ENCODE data around the gene KHK.
"Not testable (repeated sequence)": the region's sequence is repeated elsewhere in the genome, so short reads cannot be mapped to it uniquely, and the experiment has no call there.

KHK gene

DNA sequence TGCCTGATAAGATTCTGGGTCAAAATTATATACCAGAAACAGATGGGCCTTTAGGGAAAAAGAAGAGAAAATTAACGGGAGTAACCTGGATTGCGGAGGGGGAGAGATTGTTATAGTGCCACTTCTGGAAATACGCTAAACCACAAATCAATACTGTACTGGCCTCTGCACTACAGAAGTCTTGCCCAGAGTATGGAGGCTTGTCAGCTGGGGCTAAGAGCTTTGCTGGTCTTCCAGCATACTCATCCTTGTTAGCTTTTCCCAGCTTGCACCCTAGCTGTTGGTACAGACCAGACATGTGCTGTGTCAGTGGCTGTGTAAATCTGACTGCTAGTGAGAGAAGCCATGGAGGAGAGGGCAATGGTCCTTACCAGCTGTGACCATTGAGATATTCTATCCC lies 26.2 kb upstream of the KHK start:
- DNase-seq: no peak

DNA sequence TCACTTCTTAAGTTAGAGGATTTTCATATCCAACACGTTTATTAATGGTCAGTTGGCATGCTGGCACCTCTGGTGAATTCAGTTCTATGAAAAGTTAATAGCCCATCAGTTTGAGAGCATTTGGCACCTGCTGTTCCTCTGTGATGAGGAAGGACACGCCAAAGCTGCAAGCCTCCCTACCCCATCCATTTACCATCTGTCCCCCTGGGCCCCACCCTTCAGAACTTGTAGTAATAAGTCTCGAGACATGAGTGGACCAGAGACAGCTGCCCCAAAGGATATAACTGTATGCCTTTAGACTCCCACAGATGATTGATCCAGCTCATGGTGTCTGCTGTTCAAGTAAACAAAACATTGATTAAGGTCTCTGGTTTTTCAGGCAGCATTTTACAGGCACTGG lies 21.4 kb upstream of the KHK start:
- DNase-seq: no peak

DNA sequence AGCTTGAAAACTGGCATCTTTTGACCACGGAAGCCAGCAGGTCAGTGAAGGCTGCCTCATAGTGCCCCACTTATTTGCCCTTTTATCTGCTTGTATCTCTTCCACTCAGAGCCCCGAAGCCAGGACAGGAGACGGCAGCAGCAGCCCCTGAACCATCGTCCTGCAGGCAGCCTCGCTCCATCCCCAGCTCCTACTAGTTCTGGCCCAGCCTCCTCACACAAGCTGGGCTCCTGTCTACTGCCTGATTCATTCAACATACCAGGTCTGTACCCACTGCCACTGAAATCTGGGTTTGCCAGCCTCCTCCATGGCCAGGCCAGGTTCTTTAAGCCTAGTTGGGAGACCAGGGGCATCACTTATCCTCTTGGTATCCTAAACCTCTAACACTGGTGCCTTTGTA lies 19.2 kb upstream of the KHK start:
- DNase-seq: no peak

DNA sequence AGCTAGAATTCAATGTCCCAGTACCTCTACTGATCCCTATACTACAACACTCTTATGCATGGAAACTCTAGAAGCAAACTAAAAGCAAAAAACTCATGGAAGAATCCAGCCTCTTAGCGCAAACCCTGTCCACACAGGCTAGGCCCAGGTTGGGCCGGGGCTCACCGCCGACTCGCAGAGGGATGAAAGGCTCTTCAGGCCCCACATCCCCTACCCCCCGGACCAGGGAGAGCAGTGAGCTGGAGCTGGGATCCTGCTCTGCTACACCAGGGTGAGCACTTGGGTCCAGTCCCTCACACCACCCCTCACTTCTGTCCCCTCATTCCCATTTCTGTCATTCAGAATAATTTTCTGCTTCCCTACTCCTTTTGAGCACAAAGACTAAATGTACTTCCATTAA lies 17.1 kb upstream of the KHK start:
- no peak for DNase-seq

DNA sequence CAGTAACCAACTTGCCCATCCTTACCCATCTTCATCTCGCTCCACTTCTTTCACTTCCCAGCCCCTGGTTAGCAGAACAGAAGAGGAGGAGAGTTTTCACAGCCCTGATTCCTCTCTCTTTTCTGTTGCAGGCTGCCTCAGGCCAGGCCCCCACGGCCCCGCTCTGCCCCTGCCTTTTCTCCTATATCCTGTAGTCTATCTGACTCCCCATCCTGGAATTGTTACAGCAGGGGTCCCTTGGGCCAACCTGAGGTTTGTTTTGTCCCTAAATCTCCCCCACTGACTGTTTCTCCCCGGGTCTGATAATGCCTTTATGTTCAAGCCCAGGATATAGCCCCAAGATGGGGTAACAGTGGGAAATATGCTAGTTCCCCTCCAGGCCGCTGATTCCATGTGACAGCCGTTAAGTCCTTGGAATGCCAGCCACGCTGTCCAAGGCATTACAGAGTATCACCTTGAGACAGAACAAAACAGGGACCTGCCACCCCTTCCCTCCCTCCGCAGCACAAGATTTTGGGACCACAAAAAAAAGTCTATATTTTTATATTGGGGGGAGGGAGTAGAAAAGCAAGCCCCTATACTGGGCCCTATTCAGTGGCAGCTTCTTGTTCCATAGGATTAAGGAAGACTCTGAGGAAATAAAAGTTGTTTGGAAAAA lies 16.5 kb upstream of the KHK start:
- no peak for DNase-seq

DNA sequence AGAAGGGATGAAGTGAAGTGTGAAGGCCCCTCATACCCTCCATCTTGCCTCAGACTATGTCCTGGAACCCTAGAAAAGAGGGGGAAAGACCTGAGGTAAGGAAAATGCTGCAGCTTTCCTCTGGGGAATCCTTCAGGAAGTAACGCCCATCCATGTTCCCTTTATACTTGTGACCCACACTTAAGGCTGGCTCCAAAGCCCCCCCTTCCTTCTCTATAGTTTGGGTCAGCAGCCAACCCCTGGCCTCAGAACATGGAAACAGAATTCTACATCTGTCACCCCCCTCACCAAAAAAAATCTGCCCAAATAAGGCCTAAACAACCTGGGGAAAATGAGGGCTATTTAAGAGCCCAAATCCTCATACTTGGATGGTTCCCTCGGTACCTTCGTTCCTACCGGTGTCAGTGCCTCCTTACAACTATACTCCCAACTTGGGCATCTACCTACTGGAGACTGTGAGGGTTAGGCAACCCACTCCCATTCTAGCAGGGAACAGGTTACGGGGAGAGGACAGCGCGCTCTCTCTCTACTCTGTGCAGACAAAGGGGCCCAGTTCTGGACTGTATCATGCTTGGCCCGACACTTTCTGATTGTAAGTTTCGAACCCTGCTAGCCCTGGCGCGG lies 15.8 kb upstream of the KHK start:
- DNase-seq: no peak

DNA sequence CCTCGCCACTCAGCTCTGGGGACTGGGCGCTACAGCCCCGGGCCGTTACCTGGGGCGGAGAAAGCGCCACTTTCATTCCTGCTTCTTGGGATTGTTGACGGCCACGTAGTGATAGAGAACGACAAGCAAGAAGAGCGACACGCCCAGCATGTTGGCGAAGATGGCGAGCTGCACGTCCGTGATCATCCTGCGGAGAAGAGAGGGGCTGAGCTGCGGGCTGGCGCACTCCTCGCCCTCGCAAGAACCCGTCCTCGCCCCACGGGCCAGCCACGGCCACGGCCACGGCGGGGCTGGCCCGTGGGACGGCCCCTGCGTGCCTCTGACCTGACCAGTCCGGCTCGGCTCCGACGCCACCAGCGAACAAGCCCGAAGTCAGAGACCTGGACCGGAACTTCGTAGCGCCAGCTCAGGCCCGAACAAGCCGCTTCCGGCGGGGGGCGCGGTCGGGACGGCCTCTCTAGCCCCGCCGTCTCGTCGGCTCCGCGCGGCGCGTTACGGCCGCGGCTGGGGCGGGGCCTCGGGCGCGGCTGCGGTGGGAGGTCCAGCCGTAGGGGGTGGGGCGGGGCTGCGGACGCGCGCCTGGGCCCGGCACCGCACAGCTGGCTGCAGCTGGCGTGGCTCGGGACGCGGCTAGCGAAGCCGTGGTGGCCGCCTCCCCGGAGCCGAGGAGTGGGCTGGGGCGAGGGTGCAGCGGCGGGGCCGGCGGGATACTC lies 15.1 kb upstream of the KHK start, which contains the start of gene OST4:
TSS of gene OST4 (minus strand) at position 378 of the 713 bp plus-strand sequence.
- peak; percentile 39 for DNase-seq

DNA sequence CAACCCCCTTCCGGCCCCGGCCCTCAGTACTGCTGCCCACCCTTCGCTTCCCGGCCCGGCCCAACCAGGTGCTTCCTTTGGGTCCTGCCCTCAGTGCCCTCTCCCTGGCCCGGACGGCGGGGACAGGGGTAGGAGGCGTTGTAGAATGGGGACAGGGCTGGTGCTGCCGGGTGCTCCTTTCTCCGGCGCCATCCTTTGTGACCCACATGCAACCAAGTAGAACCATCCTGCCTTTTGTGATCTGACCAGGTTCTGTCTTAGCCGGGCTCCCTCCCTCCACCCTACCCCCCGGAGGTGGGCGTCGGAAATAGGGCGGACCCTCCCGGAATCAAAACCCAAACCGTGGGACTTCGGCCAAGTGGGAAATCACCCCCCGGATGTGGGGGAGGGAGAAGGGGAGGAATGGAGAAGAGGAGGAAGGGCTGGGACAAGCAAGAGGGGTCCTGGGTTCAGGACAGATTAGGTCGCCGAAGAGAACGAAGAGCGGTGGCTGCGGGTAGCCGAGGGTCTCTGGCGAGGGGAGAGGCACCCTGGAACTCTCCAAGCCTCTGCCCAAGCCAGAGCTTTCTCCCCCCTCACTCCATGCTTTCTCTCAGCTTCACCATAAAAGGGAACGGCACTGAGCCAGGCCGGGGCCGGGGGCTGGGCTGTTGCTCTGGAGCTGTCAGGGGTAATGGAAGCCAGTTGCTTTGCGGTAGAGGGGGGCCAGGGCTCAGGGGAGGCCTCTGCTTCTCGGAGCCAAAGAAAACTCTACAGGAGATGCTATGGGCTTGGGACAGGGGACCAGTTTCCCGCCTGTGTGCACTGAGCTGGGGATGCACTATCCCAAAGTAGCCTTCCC lies 14.4 kb upstream of the KHK start:
- DNase-seq: no peak

DNA sequence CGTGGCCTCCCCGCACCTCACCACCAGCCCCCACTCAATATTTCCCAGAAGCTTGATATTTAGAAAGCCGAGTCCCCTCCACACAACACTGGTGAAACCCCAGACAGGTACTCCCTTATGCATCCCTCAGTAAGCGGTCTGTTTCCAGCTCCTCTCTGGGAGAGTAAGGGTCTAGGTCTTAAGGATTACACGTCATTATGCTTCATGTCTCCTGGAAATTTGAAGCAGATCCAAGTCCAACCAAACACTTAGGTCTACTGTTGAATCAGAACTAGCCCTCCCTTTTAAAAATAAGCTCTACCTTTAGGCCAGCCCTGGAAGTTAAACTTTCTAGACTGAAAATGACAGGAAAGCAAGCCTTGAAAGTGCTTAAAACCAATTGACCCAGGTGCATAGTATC lies 13.7 kb upstream of the KHK start:
- no peak for DNase-seq

DNA sequence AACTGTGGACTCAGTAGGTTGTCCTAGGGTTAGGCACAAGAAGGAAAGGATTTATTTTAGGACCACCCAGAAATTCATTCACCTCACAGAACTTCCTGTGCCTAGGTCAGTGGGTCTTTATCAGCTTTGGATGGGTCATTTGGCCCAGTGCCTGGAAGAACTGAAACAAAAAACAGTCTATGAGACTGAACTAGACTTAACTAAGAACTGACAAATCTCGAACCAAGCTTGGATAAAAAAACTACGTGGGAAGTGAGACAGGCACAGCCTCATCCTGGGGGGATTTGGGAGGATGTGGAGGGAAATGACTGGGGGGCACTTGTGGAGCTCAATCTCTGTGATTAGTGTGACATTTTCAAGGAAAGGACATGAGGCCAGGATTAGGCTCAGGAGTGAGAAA lies 12.8 kb upstream of the KHK start:
- no peak for DNase-seq

DNA sequence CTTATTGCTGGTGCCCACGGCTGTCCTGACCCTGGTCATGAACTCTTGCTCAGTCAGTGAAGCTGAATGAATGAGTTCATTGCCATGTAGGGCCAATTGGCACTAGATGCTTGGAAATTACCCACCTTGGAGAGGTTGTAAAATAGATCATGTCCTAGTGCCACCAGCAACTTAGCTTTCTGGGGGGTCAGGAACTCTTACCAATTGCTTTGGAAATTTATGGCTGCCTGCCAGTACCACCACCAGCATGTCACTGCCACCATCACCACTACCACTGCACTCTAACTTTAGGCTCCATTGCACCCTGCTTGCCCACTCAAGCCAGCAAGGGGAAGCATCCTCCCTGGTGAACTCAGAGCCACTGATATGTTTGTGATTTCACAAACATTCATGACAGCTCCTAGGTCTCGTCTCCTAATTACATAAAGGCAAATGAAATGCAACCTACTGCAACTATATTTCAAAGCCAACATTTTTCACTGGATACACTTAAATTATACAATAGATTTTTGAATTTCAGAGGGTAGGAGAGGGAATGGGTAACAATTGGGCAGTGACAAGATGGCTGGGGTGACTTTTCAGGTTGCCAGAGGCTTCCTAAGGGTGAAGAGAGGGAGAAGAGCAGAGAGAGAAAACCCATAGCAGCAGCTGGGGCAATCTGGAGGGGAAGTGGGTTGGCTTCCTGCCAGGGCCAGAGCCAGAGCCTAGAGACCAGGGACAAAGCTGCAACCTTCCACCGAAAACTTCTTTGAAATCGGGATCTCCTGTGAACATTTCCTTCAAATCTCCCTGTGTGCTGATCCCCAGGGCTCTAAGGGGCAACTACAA lies 11.6 kb upstream of the KHK start:
- DNase-seq: no peak

DNA sequence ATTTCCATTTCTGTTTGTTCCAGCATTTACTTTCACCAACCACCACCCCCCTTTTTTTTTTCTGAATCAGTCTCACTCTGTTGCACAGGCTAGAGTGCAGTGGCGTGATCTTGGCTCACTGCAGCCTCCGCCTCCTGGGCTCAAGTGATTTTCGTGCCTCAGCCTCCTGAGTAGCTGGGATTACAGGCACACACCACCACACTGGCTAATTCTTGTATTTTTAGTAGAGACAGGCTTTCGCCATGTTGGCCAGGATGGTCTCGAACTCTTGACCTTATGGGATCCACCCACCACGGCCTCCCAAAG lies 11.1 kb upstream of the KHK start:
- not testable (repeated sequence) for DNase-seq

DNA sequence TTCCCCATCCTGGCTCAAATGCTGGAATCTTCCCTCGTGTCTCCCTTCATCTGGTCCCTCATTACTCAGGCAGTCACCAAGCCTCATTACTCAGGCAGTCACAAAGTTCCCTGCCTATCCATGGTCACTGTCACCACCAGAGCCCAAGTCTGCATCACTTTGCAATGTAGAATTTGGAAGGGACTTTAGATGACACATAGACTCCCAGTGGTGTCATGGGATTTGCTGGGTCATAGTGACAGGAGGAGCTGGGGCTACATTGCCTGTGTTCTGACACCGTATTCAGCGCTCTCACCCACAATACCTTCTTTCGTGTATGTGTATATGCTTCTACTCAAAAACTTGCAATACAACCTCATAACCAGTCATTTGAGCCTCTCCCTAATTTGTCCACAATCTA lies 10.2 kb upstream of the KHK start:
- DNase-seq: no peak

DNA sequence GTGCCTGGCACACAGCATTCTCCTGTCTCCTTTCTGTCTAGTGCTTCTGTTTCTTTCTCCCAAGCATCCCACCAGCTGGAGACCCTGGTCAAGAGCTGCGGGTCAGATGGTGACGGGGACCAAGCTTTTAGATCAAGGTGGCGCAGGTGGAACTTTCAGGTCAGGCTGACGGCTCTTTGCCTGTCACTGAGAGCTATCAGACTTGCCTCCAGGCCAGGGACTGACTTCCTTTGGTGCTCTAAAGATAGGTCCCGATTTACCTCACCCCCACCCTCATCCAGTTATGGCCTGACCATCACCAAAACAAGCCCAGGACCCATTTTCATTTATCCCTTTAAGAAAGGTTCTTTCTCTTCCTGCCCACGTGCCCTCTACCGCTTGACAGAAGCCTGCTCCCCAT lies 9.3 kb upstream of the KHK start:
- DNase-seq: no peak

DNA sequence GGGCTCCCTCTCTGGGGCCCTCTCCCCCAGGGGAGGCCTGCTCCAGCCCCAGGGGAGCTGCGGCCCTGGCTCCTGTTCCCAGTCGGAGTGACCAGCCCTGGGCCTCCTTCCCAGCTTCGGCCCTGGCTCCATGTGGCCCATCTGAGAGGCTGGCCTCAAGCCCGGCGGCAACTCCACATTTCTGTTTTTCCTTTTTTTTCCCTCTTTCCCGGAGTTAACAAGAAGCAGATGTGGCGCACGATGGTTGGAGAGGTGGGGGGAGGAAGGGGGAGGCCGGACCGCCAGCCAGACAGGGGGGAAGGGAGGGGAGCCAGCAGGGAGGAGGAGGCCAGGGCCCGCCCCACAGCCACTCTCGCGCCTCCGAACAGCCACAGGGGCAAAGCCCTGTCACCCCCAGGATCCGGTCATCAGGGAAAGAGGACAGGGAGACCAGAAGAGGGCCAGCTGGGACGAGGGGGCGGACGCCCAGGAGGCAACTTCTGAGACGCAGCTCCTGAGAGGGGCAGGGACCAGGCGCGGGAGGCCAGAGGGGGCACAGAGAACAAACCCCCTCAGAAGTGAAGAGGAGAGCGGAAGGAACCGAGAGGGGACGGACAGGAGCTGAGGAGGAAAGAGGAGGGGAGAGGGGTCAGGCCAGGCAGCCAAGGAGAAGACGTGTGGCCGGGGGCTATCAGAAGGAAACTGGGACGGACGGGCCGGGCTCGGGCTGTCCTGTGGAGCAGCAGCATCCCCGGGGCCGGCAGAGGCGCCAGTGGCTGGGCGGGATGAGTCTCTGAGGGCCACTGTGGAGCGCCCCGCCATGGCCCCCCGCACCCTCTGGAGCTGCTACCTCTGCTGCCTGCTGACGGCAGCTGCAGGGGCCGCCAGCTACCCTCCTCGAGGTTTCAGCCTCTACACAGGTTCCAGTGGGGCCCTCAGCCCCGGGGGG lies 8.0 kb upstream of the KHK start, which contains the start of gene EMILIN1:
TSS of gene EMILIN1 (plus strand) at position 349 of the 928 bp plus-strand sequence. CDS start at position 800, 451 bp downstream.
- DNase-seq: no peak

DNA sequence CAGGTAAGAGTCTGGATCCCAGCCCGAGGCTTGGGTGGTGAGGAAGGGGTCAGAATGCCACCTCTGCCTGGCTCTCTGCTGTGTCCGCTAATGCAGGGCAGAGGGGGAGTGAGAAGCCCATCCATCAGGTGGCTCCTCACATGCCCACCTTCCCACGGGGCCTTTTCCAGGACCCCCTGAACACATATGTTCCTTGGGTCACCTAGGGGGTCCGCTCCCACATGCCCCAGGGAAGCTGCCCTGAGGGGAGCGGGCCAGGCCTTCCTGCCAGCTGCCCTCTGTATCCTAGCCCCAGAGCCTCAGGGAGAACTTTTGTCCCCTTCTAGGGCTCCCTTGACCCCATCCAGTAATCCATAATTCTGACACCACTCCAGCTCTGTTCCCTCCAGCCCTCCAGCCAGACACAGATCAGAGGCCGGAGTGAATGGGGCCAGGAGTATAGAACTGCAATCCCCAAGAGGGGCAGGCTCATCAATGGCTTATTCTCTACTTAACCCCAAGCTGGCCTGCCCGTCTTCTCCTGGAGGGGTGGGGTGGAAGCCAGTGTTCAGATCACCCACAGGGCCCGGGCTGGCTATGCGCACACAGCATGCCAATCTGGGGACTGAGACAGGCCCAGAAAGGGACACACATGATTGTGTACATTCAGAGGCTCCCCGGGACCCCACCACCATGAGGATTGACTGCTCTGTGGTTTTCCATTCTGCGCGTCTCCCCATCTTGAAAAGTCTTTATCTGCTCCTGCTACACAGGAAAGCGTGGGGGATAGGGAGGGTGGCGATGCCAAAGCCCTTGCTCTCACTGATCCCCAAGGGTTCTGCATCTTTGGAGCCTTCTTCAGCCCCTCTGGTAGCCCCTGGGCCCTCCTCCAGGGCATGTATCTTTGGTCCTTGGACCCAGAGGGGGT lies 7.1 kb upstream of the KHK start:
- DNase-seq: no peak

DNA sequence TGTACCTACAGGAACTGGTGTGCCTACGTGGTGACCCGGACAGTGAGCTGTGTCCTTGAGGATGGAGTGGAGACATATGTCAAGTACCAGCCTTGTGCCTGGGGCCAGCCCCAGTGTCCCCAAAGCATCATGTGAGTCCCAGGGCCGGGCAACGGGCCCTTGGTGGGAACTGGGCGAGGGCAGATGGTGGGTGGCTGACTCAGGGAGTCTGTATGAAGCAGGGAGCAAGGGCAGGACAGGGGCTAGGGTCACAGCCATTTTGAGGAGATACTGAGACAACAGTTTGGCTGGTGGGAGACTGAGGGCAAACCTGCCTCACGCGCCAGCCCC lies 6.5 kb upstream of the KHK start:
- no peak for DNase-seq

DNA sequence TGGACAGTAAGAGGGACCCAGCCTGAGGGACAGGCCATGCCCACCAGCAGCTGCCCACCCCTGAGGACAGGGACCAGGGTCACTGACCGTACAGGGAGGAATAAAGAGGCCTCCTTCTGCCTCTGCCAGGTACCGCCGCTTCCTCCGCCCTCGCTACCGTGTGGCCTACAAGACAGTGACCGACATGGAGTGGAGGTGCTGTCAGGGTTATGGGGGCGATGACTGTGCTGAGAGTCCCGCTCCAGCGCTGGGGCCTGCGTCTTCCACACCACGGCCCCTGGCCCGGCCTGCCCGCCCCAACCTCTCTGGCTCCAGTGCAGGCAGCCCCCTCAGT lies 6.0 kb upstream of the KHK start:
- no peak for DNase-seq

DNA sequence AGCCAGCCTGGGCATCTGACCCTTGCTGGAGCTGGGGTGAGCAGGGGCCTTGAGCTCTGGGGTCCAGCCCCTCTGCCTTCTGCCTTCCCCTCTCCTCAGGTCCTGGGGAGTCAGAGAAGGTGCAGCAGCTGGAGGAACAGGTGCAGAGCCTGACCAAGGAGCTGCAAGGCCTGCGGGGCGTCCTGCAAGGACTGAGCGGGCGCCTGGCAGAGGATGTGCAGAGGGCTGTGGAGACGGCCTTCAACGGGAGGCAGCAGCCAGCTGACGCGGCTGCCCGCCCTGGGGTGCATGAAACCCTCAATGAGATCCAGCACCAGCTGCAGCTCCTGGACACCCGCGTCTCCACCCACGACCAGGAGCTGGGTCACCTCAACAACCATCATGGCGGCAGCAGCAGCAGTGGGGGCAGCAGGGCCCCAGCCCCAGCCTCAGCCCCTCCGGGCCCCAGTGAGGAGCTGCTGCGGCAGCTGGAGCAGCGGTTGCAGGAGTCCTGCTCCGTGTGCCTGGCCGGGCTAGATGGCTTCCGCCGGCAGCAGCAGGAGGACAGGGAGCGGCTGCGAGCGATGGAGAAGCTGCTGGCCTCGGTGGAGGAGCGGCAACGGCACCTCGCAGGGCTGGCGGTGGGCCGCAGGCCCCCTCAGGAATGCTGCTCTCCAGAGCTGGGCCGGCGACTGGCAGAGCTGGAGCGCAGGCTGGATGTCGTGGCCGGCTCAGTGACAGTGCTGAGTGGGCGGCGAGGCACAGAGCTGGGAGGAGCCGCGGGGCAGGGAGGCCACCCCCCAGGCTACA lies 4.4 kb upstream of the KHK start:
- no peak for DNase-seq
